Testis (tissue), 3 donors: Measurements from ENCODE around the gene SLC37A1. TPM values are rescaled to one million over a fixed set of nuclear protein-coding genes. Genes with fewer than 3 reads are reported as not detected.
A peak's percentile ranks its signal among the peaks of the same experiment; 100 is the strongest.

Experiments
- DNase-seq: peaks from one replicate; pipeline ENCODE4 v3.0.0-alpha.2; 2019
- H3K27ac ChIP-seq, 2 donors: fragments of 200-600 bp; sonication (generic); one replicate each; pipeline ENCODE4 v1.5.1; 2019
- H3K27me3 ChIP-seq: fragments of 200-600 bp; sonication (generic); one replicate; pipeline ENCODE4 v1.5.1; 2019
- H3K36me3 ChIP-seq: fragments of 200-600 bp; sonication (generic); one replicate; pipeline ENCODE4 v1.5.1; 2017; ENCODE audit warnings: low read depth; ENCODE audit errors: missing control alignments
- H3K4me1 ChIP-seq: fragments of 200-600 bp; sonication (generic); one replicate; pipeline ENCODE4 v1.5.1; 2019
- H3K4me3 ChIP-seq, 2 donors: fragments of 200-600 bp; sonication (generic); one replicate each; pipeline ENCODE4 v1.5.1; 2017 to 2019
- H3K9me3 ChIP-seq: fragments of 200-600 bp; sonication (generic); one replicate; pipeline ENCODE4 v1.5.1; 2017
- POLR2A ChIP-seq: fragments of 450-650 bp; IDR thresholded peaks from one replicate; pipeline ENCODE4 v1.6.1; 2017; ENCODE audit warnings: antibody characterized with exemption, mild to moderate bottlenecking, moderate library complexity
- WGBS, 2 donors: methylation state at CpG; one replicate each; pipeline ENCODE4 v1.1.5; 2018; 5-methylcytosine and 5-hydroxymethylcytosine counted together
- intact Hi-C: fragments of 100-400 bp; cut with DNase I; formaldehyde crosslinking; loops from one replicate; pipeline ENCODE4 v1.15.1; 2023; ENCODE audit warnings: low total_unique reads
- polyA plus RNA-seq: library from polyadenylated mRNA; stranded (reverse); fragments of 350-450 nt; fragmentation: Illumina TruSeq; extraction: RNeasy Lipid Tissue Mini Kit (QIAGEN cat#74804); gene quantifications from one replicate; pipeline ENCODE4 v1.2.3, GENCODE V29; 2014; ENCODE audit warnings: low read depth, low replicate concordance; ENCODE audit not compliant: insufficient read depth
- total RNA-seq, 2 donors: library from RNA; depleted of rRNA; stranded (reverse); fragments of >200 nt; gene quantifications; one replicate each; pipeline ENCODE4 v1.2.3, GENCODE V29; 2016
- TF ChIP-seq, protein P1 (sequence below), 3 experiments: fragments of 450-650 bp in 2 of 3; fragments of 200-600 bp in 1 of 3; sonication (generic) in 1 of 3; IDR thresholded peaks; one replicate each; pipeline ENCODE4 v1.5.1; 2016 to 2019; ENCODE audit warnings: antibody characterized with exemption in 3 of 3, mild to moderate bottlenecking in 2 of 3, moderate library complexity in 1 of 3

SLC37A1 gene
- total and polyA plus RNA-seq, 3 donors from 2014 or later = 22.6 to 48.3 (median 24.3) TPM

DNA sequence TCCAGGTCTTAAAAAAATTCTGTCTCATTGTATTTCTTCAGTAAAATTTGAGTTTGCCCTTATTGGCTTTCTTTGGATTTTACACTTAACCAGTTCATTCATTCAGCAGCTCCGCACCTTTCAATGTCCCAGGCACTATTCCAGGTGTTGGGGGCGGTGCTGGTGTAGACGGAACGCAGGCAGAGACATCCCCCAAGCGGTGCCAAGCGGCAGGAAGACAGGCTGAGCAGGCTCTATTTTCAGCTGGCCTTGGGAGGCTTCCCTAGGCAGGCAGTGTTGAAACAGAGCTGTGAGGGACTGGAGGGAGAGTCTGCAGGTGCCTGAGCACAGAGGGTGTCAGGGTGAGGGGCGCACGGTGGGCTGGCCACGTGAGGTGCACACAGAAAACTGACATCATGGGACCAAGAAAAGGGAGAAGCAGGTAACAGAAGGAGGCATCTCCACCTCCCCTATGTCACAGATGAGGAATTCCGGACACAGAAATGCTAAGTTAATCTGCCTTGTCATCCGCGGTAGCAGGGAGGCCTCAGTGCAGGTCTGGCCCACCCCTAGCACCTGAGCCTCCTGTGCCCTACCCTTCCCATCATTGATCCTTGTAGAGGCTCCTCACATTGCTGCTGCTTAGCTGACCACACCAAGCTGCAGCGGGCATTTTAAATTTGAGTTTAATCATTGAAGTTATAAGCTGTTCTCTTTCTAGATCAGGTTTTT lies 40.8 kb downstream of the SLC37A1 start:
- Histone ChIP-seq H3K27me3 (no peaks in the 10 kb centered on the region), H3K27ac (no peak overlapping the region), H3K4me1 (no peaks in the 10 kb centered on the region), H3K9me3 (no peaks in the 10 kb centered on the region), H3K36me3 (no peaks in the 10 kb centered on the region), H3K4me3 (no peak overlapping the region)
- DNase-seq = no peak
- no peak for TF ChIP-seq POLR2A
- TF ChIP-seq, protein P1, sequence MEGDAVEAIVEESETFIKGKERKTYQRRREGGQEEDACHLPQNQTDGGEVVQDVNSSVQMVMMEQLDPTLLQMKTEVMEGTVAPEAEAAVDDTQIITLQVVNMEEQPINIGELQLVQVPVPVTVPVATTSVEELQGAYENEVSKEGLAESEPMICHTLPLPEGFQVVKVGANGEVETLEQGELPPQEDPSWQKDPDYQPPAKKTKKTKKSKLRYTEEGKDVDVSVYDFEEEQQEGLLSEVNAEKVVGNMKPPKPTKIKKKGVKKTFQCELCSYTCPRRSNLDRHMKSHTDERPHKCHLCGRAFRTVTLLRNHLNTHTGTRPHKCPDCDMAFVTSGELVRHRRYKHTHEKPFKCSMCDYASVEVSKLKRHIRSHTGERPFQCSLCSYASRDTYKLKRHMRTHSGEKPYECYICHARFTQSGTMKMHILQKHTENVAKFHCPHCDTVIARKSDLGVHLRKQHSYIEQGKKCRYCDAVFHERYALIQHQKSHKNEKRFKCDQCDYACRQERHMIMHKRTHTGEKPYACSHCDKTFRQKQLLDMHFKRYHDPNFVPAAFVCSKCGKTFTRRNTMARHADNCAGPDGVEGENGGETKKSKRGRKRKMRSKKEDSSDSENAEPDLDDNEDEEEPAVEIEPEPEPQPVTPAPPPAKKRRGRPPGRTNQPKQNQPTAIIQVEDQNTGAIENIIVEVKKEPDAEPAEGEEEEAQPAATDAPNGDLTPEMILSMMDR (IDR thresholded peaks at IDR 0.05) = no peak
- intact Hi-C loops = no loop called here
- WGBS, 2 donors = 70 to 77% methylated on average over 13 of the region's 13 CpGs

DNA sequence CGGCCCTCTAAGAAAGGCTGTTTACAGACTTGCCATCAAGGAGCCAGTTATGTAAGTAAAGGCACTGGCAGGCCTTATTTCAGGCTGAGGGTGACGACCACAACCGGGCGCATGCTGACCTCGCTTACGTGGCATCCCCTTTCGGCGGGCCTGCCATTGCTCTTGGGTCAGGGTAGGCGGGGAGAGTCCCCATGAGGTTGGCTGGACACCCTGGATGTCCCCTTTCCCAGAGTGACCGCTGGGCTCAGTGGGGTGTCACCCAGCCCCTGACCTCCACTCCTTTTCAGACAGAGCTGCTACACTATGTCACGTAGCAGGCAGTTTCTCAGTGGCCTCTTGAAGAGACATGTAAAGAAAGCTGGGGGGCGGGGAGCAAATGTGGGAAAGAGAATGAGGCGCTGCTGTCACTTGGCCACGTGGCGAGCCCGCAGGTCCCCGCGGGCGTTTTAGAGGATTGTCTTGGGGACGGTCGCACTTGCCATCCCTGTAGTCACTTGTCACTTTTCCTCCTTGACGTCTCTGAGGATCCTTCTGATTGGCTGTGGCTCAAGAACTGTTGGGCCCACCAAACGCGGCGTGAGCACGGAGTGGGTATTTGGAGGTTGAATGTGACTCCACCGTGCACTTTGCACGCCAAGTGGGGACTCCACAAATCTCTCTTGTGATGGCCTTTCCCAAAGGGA lies 42.2 kb downstream of the SLC37A1 start:
- Histone ChIP-seq H3K36me3 (no peaks in the 10 kb centered on the region), H3K4me1 (no peaks in the 10 kb centered on the region), H3K27me3 (no peaks in the 10 kb centered on the region), H3K27ac (no peak overlapping the region), H3K4me3 (no peak overlapping the region), H3K9me3 (no peaks in the 10 kb centered on the region)
- no peak for TF ChIP-seq POLR2A
- TF ChIP-seq, protein P1 (IDR thresholded peaks at IDR 0.05) = no peak
- intact Hi-C loops = no loop called here
- WGBS, 2 donors = 90 to 92% methylated on average over 28 of the region's 28 CpGs
- DNase-seq = no peak

DNA sequence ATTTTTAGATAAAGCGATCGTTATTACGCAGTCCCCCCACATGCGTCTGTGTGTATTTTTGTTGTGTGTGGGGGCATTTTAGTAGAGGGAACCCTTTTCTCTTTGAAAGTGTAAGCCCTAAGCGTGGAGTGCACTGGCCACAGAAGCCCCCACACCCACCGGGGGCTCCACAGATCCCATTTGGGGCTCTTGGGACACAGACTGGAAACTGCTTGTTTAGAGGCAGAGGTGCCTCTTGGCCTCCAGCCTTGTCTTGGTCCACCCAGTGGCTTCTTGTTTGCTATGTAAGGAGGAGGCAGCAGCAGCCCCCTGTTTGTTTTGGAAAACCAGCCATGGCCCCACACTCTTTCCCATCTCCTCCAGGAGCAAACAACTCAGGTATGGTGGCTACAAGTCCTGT lies 42.8 kb downstream of the SLC37A1 start:
- 85 to 86% methylated on average over 6 of the region's 6 CpGs for whole genome bisulfite sequencing, 2 donors

DNA sequence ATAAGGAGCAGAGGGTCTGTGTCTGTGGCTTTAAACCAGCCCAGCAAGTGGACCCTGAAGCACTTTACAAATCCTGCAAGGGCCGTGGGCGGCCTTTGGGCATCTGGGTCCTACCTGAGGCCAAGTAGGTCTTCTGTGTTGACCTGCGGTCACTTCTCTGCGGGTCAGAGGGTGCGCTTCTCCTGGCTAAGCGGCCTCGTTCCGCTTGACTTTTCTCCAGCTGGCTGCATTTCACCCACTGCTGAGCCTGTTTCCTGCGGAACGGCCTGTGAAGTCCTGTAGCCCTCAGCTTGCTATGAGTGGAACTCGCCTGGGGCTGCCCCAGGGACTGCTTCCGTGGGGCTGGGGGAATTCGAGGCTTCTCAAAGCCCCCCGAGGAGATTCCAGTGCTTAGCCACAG lies 43.3 kb downstream of the SLC37A1 start:
- WGBS, 2 donors = 70 to 72% methylated on average over 12 to 14 of the region's 14 CpGs
- intact Hi-C loops = no loop called here
- Histone ChIP-seq H3K4me3 (no peak overlapping the region), H3K36me3 (no peaks in the 10 kb centered on the region), H3K27ac (no peak overlapping the region), H3K9me3 (no peaks in the 10 kb centered on the region), H3K27me3 (no peaks in the 10 kb centered on the region), H3K4me1 (no peaks in the 10 kb centered on the region)
- TF ChIP-seq, protein P1 (IDR thresholded peaks at IDR 0.05) = no peak
- TF ChIP-seq POLR2A = no peak
- DNase-seq = peak; percentile 33

More for the DNA sequence above, 42.8 kb downstream of the SLC37A1 start:
- H3K27me3 ChIP-seq = no peaks in the 10 kb centered on the region
- no peak for DNase-seq
- H3K36me3 ChIP-seq = no peaks in the 10 kb centered on the region
- H3K4me3 ChIP-seq = no peak overlapping the region
- no peak overlapping the region for H3K27ac ChIP-seq
- no peak for TF ChIP-seq POLR2A
- TF ChIP-seq, protein P1 (IDR thresholded peaks at IDR 0.05) = no peak
- no peaks in the 10 kb centered on the region for H3K4me1 ChIP-seq
- intact Hi-C loops = no loop called here
- no peaks in the 10 kb centered on the region for H3K9me3 ChIP-seq
